ENCODE results near the gene PERCC1.
"Not testable (repeated sequence)": the region's sequence is repeated elsewhere in the genome, so short reads cannot be mapped to it uniquely, and the experiment has no call there.

PERCC1 gene

DNA sequence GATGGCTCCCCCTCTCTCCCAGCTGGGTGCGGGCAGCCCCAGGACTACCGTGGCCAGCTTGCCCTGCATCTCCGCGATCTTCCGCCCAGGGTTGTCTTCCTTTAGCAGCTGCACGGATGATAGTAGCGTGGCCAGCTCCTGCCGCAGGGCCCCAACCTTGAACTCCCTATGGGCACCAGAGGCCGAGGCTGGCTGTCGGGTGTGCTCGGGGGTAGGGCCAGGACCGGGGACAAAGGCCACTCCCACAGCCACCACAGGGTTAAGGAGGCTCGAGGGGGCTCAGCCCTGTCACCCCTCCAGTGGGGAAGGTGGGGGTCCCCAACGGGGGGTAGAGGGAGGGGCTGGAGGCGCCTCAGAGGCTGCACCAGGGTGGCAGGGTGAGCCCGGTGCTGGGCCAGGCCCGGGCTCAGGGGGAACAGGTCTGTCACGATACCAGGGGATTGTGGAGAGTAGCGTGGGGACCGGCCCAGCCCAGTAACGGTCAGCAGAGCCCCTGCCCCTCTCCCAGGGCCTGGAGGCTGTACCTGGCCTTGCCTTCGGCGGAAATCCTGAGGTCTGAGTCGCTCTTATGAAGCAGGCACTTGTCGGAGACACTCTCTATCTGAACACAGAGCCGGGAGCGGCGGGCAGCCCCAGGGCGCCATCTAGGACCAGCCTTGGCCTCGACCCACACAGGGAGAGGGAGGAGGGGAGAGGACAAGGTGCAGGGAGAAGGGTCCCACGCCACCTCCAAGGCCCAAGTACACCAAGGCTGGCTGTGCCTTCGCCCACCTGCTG, 5.2 kb downstream of the PERCC1 start:
- no peak for DNase-seq

DNA sequence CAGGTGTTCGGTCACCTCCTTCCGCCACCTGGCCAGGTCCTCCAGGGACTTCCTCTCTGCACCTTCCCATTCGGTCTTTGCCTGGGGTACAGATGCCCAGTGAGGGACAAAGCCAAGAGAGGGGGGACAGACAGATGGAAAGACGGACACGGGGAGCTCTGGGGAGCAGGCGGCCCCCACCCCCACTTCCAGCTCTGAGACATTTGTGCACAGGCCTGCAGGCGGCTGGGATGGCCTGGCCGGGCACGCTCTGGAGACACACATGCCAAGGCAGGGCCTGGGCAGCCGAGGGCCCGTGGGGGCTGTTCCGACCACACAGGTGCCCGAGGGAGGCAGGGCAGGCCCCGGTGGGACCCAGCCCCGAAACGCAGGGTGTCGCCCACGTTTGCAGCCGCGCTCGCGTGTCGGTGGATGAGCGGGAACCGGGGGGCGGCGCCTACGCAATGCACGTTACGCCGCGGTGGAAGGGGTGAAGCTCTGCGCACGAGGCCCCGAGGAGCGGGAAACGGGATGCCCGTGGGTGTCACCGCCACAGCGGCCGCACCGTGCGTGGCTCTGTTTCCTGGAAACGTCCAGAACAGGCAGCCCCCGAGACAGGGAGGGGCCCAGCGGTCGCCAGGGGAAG, 6.0 kb downstream of the PERCC1 start:
- no peak for DNase-seq

DNA sequence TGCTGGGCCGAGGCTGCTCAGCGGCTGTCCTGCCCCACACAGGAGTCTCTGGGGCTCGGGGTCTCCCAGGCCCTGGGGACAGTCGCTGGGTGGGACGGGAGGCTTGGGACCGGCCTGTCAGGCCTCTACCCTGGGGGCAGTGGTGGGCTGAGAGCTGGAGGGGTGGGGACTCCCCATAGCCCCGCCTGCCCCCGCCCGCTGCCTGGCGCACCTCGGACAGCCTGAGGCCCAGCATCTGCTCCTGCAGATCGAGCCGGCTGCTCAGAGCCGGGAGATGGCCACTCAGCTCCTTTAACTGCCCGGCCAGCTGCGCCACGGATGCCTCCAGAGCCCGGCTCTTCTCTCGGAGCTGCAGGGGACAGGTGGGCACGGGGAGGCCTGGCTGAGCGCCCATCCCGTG, 6.7 kb downstream of the PERCC1 start:
- no peak for DNase-seq

DNA sequence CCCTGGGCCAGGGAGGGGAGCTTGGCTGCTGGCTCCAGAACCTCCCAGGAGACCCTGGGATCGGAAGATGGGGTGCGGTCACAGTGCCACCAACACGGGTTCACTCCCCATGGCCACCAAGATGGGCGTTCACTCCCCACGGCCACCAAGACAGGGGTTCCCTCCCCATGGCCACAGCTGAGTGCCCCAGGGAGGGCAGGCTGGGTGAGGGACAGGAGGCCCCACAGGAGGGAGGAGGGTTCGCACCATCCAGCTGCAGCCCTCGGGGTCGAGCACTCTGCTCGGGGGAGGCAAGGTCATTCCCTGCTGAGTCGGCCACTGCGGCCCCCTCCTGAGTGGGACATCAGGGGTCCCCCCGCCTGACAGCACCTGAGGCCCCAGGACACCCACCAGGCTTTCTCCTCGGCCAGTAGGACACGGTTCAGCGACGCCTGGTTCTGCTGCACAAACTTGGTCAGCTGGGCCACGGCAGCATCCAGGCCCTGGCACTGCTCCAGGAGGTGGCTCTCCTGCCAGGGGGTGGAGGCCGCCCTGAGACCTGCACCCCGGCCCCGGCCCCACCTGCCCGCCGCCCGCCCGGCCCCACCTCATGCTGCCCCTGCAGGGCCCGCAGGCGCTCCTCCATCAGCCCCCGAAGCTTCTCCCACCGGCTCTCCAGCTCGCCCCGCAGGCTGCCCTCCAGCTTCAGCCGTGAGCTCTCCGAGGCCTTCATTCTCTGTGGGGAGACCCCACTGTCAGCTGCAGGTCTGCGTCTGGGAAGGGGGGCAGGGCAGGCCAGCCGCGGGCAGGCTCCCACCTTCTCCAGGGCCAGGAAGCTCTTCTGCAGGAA, 7.6 kb downstream of the PERCC1 start:
- no peak for DNase-seq

DNA sequence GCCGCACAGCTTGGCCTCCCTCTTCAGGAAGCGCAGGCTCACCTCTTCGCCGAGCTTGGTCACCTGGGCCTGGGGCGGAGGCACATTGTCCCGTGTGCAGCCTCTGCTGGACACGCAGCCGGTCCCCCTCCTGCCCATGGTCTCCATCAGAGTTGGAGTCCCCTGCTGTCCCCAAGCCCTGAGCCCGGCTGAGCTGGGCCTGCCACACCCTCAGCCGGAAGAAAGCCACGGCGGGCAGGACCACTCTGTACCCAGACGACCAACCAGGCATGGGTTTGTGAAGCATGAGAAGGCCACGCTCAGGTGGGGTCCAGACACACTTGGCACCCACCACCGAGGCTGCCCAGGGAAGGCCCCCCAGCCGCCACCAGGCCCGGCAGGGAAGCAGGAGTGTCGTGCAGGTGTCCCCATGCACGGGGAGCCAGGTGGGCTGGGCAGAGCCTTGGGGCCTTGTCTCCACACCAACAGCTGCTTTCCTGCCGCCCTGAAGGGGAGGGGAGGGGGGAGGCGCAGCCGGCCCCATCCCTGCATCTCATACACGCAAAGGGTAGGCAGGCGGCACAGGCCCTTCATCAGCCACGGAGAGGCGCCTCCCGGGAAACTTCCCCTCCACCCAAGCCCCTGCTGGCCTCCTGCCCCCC, 8.3 kb downstream of the PERCC1 start:
- no peak for DNase-seq

DNA sequence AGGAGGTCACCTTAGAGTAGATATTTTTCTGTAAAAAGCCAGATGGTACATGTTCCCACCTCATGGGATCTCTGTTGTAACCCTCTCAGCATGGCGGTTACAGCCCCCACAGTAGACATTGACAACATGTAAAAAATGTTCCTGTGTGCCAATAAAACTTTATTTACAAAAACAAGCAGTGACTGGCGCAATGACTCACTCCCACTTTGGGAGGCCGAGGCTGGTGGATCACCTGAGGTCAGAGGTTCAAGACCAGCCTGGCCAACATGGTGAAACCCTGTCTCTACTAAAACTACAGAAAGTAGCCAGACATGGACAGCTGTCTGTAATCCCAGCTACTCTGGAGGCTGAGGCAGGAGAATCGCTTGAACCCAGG, 8.8 kb downstream of the PERCC1 start:
- DNase-seq: not testable (repeated sequence)

DNA sequence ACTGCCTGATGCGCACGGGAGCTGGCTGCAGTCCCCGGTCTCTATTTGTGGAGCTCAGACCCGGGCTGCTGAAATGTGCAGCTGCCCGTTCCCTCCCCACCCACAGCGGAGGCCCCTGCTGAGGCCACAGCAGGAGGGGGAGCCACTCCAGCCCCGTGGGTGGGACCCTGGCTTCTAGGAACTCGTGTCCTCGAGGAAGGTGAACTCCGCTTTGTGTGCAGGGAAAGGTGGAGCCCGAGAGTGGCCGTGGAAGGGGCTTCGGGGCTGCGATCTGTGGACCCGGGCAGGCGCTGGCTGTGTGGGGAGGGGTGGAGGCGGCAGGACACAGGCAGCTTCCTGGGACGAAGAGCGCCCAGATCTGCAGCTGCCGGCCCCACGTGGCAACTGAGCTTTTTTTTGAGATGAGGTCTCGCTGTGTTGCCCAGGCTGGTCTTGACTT, 10.5 kb downstream of the PERCC1 start:
- DNase-seq: no peak

DNA sequence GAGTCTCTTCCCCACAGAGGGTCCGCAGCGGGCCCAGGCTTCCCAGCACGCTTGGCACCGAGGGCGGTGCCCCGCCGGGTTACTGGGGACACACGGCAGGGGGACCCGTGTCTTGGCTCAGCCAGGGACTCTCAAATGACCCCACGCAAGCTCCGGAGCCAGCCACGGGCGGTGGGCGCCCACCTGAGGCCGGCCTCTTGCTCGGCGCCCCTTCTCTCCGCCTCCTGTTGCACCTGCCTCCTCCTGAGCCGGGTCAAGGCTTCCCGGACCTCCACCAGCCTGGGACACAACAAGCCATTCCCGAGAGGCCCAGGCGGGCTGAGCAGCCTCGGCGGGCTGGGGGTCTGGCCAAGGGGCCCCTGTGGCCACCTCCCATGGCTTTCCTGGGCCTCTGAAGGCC, 11.8 kb downstream of the PERCC1 start:
- no peak for DNase-seq

DNA sequence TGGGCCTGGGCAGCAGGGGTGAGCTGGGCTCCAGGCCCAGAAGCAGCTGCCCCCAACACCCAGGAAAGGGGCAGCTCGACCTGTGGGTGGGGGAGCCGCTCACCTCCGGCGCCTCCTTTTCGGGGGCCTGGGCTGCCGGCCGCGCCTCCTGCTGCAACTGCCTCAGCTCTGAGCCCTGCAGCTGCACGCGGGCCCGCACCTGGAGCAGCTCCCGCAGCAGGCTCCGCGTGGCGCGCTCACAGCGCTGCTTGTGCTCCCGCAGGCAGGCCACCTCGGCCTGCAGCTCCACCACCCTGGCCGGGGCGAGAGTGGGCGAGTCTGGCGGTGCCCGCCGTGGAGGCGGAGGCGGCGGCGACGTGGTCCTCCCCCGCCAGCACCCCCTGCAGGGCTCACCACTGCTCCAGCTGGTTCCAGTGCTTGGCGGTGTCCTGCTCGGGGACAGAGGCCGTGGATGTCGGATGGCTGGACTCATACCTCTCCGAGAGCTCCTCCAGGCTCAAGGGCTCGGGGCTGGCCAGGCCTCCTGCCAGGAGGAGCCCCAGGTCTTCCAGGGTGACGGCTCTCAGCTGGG, 12.6 kb downstream of the PERCC1 start:
- DNase-seq: no peak

DNA sequence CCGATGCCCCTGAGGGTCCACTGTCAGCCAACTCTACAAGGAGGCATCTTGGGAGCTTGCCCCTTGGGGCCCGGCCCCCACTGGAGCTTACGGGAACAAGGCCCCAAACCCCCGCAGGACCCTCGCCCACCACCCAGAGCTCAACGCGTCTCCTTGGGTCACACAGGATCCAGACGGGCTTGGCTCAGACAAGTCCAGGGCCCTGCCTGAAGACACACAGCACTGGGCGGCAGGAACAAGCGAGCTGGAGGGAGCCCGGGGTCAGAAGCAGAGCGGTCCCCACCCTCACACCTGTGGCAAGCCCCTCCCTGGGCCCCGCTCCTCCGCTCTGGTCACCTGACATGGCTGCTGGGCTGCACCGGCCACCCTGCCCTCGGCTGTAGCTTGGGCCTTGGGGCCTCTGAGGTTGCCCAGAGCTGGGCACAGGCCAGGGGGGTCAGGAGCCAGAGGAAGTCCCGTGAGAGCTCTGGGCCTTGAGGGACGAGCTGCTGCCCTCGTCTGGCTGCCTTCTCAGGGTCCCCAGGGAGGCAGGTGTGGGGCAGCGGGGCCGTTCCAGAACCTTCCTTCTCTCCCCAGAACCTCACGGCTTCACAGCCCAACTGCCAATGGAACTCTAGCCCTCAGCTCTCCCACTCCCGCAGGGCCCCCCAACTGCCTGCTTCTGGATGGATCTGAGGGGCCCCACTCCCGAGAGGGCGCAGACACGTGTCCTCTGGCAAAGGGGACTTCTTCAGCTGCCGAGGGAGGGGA, 13.3 kb downstream of the PERCC1 start, which contains the start of gene CCDC154:
Gene CCDC154 (minus strand): TSS at position 577 of the 750 bp plus-strand sequence. CDS start 234 bp downstream, at position 343.
- DNase-seq: no peak

DNA sequence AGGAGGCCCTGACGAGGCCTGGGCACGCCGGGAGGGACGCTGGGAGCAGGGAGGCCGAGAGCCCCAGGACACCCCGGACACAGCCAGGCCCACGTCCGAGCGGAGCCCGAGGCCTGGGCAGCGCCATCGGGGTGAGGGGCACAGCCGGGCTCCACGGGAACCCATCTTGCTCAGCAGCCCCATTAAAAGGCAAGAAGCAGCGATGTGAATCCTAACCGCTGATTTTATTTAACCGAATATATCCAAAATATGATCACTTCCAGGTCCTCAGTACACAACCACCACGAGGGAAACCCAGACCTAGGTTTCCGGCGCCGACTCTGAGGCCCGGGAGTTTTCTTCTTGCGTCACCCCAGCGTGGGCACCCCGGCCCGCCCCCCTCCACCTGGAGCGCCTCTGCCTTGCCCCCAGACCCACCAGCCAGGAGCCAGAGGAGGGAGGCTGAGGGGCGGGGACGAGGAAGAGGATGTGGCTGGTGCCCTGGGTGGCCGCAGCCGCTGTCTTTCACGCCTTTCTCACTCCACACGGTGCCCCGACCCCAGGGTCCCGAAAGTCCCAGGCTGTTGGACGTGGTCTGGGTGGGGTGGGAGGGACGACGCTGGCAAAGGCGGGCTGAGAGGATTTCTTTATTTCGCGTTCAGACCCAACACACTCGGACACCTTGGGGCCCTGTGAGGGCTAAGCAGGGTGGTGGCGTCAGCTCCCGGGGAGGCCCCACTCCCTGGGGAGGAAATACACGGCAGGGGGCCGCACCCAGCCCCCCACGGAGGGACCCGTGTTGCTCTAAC, 14.0 kb downstream of the PERCC1 start:
- DNase-seq: no peak

DNA sequence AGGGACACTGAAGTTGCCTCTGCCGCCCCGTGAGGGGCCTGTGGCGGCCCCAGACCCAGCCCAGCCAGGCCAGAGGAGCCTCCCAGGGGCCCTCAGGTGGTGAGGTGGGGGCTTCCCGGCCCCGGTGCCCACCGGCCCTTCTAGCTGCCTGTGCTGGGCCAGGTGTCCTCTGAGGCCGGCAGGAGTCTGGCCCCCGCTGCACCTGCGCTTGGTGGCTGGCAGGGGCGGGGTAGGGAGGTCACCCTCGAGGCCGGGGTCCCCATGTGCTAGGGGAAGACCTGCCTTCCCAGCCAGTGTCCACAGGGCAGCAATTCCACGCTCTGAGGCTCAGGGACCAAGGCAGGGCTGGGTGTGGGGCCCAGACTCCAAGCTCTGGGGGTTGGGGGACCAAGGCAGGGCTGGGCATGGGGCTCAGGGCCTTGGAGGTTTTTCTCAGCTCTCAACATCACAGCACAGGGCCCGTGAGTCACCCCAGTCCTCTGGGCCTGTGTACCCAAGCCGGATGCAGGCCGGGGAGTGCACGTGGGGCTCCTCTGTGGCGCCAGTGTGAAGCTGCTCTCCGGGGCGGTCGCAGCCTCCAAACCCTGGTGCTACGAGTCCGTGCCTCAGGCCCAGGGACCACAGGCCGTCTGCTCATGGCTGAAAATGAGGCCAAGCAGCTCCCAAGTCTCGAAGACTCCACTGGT, 14.8 kb downstream of the PERCC1 start:
- no peak for DNase-seq

DNA sequence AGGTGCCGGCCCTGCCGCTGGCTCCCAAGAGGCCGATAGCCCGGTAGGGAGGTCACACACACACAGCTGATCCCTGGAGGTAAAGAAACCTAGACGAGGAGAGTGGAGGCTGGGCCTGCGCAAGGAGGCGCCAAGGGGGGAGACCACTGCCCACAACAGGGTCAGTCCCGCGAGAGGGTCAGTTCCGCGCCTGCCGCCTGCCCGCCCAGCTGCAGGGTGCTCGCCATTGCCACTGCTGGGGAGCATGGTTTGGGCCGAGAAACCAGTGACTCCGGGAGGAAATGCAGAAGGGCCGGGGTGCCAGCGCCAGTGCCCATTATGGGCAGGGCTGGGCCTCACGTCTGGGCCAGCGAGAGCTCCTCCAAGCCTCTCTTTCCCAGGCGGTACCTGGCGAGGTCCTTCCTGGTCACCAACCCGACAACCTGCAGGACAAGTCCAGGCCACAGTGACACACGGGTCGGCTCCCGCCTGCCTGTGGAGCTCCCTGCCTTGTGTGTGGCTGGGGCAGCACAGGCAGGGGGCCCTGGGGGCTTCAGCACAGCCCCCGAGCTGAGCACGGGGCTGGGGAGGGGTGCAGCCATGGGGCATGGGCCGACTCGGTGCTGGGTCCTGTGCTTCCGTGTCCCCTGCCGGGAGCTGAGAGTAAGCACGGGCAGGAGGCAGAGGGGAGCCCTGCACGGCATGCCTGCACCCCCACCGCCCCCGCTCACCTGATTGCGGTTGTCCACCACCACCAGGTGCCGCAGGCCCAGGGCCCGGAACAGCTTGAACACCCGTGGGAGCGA, 15.6 kb downstream of the PERCC1 start:
- no peak for DNase-seq

DNA sequence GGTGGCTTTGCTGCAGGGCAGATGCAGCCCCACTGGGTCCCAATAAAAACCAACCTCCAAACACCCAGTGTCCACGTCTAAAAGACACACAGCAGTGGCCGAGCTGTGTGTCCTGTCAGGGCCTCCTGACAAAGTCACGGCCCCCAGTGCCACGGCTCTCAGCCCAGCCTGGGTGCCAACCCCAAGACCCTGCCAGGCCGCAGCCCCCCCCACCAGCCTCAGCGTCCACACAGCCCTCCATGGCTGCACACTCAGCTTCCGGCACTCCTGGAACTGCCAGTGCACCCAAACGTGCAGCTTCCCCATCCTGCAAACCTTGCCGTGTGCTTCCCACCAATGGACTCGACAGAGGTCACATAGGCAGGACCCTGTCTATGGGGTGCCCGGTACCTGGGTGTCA, 17.1 kb downstream of the PERCC1 start:
- no peak for DNase-seq

DNA sequence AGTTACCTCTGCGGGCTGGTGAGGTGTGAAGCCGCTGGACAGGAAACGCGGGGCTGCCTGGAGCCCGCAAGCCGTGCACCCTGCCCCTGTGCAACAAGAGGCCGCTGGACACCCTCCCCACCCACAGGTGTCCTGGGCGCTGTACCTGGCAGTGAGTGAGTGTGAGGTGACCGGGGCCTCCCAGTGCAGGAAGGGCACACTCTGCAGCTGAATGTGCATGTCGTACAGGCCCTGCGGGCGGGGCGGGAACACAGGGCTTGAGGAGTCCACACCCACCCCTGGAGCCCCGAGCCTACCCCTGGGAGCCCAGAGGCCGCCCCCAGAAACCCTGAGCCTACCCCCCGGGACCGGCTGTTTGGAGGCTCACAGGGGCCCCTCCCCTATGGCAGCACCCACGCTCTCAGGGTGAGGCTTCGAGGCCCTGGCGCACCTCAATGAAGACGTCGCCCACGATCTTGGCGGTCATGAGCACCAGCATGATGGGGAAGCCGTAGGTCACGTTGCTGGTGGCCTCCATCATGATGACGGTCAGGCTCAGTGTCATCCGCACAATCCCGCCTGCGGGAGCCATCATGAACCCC, 17.7 kb downstream of the PERCC1 start:
- no peak for DNase-seq

DNA sequence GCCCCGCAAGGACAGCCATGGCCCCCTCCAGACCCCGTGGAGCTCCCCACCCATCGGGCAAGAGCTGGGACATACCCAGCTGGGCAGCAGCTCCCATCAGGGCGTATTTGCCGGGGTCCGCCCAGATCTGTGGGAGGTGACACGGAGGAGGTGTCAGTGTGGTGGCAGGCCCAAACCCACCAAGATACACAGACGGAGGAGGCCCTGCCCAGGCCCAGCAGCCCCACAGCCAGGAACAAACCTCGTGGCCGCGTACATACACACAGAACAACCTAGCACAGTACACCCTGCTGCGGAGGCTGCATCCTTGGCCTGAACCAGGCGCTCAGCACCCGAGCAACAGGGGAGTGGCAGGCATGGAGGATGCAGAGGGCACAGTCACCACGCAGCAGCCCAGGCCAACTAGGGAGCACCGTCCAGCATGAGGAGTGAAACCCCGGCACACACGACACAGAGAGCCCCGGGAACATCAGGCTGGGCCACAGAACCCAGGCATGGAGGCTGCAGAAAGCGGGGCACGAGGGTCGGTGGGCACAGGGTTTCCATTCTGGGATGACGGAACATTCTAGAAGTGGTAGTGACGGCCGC, 18.4 kb downstream of the PERCC1 start:
- DNase-seq: no peak

DNA sequence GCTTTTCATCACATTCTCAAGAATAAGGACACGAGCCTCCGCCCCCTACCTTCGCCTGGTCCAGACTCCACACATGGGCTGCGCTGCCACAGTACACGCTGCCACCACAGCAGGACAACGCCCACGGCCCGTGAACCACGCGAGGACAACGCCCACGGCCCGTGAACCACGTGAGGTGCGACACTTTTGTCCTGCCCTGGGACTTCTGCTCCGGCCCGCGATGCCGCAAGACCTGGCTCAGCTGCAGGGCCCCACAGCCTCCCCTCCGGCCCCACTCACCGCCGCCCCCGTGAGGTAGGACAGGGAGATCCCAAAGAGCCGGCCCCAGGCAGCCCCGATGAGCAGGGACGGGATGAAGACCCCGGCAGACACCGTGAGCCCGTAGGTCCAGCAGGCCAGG, 19.3 kb downstream of the PERCC1 start:
- DNase-seq: no peak

DNA sequence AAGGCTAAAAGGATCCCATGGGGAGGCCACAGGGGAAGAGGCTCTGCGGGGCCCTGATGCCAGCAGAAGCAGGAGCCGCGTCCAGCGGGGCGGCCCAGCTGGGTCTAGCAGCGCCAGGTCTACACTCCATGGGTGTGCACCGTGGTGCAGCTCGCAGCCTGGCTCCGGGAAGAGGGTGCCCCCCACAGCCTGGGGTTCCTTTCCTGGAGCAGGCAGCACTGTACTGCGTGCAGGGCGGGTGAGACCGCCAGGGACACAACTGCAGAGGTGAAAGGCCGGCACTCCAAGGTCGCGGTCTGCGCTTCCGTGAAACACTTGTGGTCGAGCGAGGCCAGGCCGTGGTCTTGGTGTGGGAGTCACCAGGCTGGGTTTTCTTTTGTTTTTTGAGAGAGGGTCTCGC, 20.0 kb downstream of the PERCC1 start:
- DNase-seq: no peak

Measured in OCI-M1 (cell line).